Activated B cell treated with CpG ODN at 0.5 μM for 24 hours (primary cell): ENCODE results near the gene TMEM201. TPM values are rescaled to one million over a fixed set of nuclear protein-coding genes. Genes with fewer than 3 reads are reported as not detected.

Experiments
- ATAC-seq: fragments of 200-7000 bp; cut with Tn5 transposase; one replicate; pipeline ENCODE4 v1.10.0; 2021; ENCODE audit warnings: low read depth, mild to moderate bottlenecking, moderate library complexity
- CTCF ChIA-PET: fragments of 350-600 bp; sonication (Branson Sonifier 250); formaldehyde crosslinking; loops from one replicate; lab custom pipeline; 2021; ENCODE audit warnings: antibody characterized with exemption; lab: Charles Lee
- POLR2A ChIA-PET: fragments of 350-600 bp; sonication (Branson Sonifier 250); formaldehyde crosslinking; loops from one replicate; lab custom pipeline; 2021; ENCODE audit warnings: antibody characterized with exemption; lab: Charles Lee
- DNase-seq: peaks from one replicate; pipeline ENCODE4 v3.0.0; 2022
- H3K27ac Mint-ChIP-seq: one replicate; pipeline ENCODE4 v1.8.0; 2020; ENCODE audit warnings: mixed read lengths
- H3K27me3 Mint-ChIP-seq: one replicate; pipeline ENCODE4 v1.8.0; 2021; ENCODE audit warnings: mixed read lengths
- H3K36me3 Mint-ChIP-seq: one replicate; pipeline ENCODE4 v1.8.0; 2021; ENCODE audit warnings: low read depth, mixed read lengths
- H3K4me1 Mint-ChIP-seq: one replicate; pipeline ENCODE4 v1.8.0; 2021; ENCODE audit warnings: mixed read lengths
- H3K4me3 Mint-ChIP-seq: one replicate; pipeline ENCODE4 v1.8.0; 2020; ENCODE audit warnings: mild to moderate bottlenecking, mixed read lengths
- H3K9me3 Mint-ChIP-seq: one replicate; pipeline ENCODE4 v1.8.0; 2020; ENCODE audit warnings: mixed read lengths
- CTCF ChIP-seq: fragments of 200-600 bp; IDR thresholded peaks from one replicate; pipeline ENCODE4 v1.8.0; 2022; ENCODE audit warnings: antibody characterized with exemption, mild to moderate bottlenecking
- intact Hi-C: fragments of 100-400 bp; cut with micrococcal nuclease; formaldehyde crosslinking; loops from one replicate; pipeline ENCODE4 v1.15.1; 2024
- total RNA-seq: library from RNA; stranded (reverse); gene quantifications from 2 replicates; pipeline ENCODE4 v1.2.3, GENCODE V29; 2022

TMEM201 gene
- total RNA-seq, 1 donor from 2014 or later = 9.4 TPM

GRCh38 chr1:9606948-9607347, 18.2 kb downstream of the TMEM201 start:
- no peaks in the 10 kb centered on the region for H3K9me3 Mint-ChIP-seq
- no peak overlapping the region for H3K4me3 Mint-ChIP-seq
- no peak for DNase-seq
- ChIA-PET CTCF (no interaction called here), POLR2A (no interaction called here)
- H3K27ac Mint-ChIP-seq = no peak overlapping the region
- intact Hi-C loops = no loop called here
- no peak for TF ChIP-seq CTCF
- H3K27me3 Mint-ChIP-seq = no peaks in the 10 kb centered on the region
- H3K4me1 Mint-ChIP-seq = no peaks in the 10 kb centered on the region
- peaks cover 35% of the 10 kb centered on the region for H3K36me3 Mint-ChIP-seq
- ATAC-seq = no peak

- no peak overlapping the region for H3K4me3 Mint-ChIP-seq
- CTCF ChIA-PET = no interaction called here
Measured at GRCh38 chr1:9607352-9607751, 18.6 kb downstream of the TMEM201 start.

GRCh38 chr1:9609998-9610397, 21.3 kb downstream of the TMEM201 start:
- H3K4me3 Mint-ChIP-seq = no peak overlapping the region
- no peaks in the 10 kb centered on the region for H3K27me3 Mint-ChIP-seq
- no peaks in the 10 kb centered on the region for H3K9me3 Mint-ChIP-seq
- CTCF ChIA-PET = interaction anchor here (1.2 kb wide), 1 partner anchor 264 kb away, joined by 4 read pairs; no protein-coding TSS in a partner anchor
- intact Hi-C loops = no loop called here
- POLR2A ChIA-PET = no interaction called here
- no peaks in the 10 kb centered on the region for H3K4me1 Mint-ChIP-seq
- no peak overlapping the region for H3K27ac Mint-ChIP-seq
- H3K36me3 Mint-ChIP-seq = peaks cover 29% of the 10 kb centered on the region
- DNase-seq = no peak
- TF ChIP-seq CTCF = no peak
- no peak for ATAC-seq

More at GRCh38 chr1:9607352-9607751, 18.6 kb downstream of the TMEM201 start:
- ATAC-seq = no peak
- POLR2A ChIA-PET = no interaction called here
- intact Hi-C loops = no loop called here
- Mint-ChIP-seq H3K9me3 (no peaks in the 10 kb centered on the region), H3K36me3 (peaks cover 34% of the 10 kb centered on the region), H3K4me1 (no peaks in the 10 kb centered on the region), H3K27me3 (no peaks in the 10 kb centered on the region), H3K27ac (no peak overlapping the region)
- TF ChIP-seq CTCF = no peak
- DNase-seq = no peak

- ATAC-seq (no peak), DNase-seq (no peak)
- H3K9me3 Mint-ChIP-seq = no peaks in the 10 kb centered on the region
- ChIA-PET POLR2A (no interaction called here), CTCF (no interaction called here)
- H3K4me3 Mint-ChIP-seq = no peak overlapping the region
- H3K27ac Mint-ChIP-seq = no peak overlapping the region
- intact Hi-C loops = no loop called here
- no peaks in the 10 kb centered on the region for H3K27me3 Mint-ChIP-seq
- H3K36me3 Mint-ChIP-seq = peaks cover 28% of the 10 kb centered on the region
- TF ChIP-seq CTCF = no peak
- no peaks in the 10 kb centered on the region for H3K4me1 Mint-ChIP-seq
Measured at GRCh38 chr1:9610548-9610947, 21.8 kb downstream of the TMEM201 start.

GRCh38 chr1:9611716-9612115, 23.0 kb downstream of the TMEM201 start:
- no peak overlapping the region for H3K4me3 Mint-ChIP-seq
- POLR2A ChIA-PET = no interaction called here
- H3K4me1 Mint-ChIP-seq = peaks cover 4% of the 10 kb centered on the region
- CTCF ChIA-PET = no interaction called here
- no peak for TF ChIP-seq CTCF
- intact Hi-C loops = no loop called here
- peaks cover 28% of the 10 kb centered on the region for H3K36me3 Mint-ChIP-seq
- no peak for ATAC-seq
- no peaks in the 10 kb centered on the region for H3K9me3 Mint-ChIP-seq
- H3K27ac Mint-ChIP-seq = no peak overlapping the region
- H3K27me3 Mint-ChIP-seq = no peaks in the 10 kb centered on the region
- no peak for DNase-seq
